ENCODE measurements around the gene CDK11B. TPM values are rescaled to one million over a fixed set of nuclear protein-coding genes. Genes with fewer than 3 reads are reported as not detected.
"Not testable (repeated sequence)": the region's sequence is repeated elsewhere in the genome, so short reads cannot be mapped to it uniquely, and the experiment has no call there.

CDK11B gene
- total RNA-seq, 1 donor from 2014 or later = 20.8 TPM

DNA sequence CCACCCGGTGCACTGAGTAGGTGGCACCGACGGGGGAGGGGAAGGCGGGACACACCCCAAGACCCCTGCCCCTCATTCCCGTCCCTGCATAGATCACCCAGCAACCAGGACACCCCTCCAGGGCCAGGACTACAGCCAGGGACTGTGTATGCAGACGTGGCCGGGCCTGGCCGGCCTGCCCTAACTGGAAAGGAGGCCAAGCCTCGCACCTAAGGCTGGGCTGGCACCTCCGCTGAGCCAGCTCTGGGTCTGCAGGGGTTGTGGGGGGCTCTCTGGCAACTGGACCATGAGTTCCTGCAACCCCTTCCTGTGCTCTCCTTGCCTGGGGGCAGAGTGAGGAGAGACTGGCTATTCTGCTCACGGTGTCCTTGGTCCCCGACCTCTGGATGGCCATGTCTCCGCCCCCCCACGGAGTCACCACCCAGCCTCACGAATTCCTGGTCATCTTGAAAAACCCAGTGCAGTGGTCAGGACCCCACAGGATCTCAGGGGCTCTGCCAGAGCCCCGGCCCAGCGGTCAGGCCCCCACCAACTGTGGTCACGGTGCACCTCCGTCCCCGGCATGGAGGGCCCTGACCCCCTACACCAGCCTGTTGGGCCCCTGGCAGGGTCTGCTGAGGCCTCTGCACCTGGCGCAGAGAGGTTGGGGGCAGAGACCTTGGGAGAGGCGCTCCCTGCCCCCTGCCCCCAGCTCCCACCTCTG is 57.8 kb downstream of the CDK11B start:
- DNase-seq (ENCODE audit: low spot score) = no peak

DNA sequence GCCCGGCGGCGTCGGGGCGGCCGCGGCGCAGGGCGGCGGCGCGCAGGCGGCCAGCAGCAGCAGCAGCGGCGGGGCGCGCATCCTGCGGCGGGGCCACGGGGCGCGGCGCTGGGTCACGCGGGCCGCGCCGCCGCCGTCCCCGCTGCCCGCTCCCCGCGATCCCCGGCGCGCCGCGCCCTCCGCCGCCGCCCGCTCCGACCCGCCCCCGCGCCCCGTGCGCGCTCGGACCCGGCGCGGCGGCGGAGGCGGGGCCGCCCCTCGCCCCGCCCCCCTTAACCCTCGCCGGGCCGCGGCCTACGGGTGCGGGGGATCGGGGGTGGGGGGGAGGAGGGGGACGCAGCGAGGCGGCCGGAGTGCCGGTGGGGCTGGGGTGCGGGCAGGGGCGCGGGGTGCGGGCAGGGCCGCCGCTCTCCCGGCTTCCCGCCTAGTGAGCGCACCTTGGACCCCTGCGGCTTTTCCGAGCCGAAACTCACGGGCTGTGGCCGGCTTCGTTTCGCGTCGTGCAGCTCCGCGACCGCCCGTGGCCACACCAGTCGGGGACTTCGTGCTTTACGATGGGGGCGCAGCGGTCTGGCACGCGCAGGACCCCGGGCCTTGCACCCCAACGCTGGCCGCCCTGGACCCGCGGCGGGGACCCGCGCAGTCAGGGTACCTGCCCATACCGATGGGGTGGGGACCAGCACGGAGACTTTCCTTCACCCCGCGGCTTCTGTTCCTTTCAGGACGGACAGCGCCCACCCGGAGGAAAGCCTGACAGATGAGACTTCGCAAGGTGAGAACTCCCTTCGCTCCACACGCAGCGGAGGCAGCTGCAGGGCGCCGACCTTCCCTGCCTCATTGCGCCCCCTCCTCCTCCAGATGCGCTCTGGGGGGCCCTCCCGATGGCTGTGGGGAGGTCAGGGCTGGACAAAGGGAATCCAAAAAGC is 58.6 kb downstream of the CDK11B start, which contains the start of gene FNDC10:
FNDC10 (minus strand) TSS at position 201 of the 926 bp plus-strand sequence; CDS start at position 81, 120 bp downstream.
- no peak for DNase-seq (ENCODE audit: low spot score)

- no peak for DNase-seq (ENCODE audit: low spot score)
These were observed 59.5 kb downstream of the CDK11B start for GRCh38 chr1:1599030-1599934.

DNA sequence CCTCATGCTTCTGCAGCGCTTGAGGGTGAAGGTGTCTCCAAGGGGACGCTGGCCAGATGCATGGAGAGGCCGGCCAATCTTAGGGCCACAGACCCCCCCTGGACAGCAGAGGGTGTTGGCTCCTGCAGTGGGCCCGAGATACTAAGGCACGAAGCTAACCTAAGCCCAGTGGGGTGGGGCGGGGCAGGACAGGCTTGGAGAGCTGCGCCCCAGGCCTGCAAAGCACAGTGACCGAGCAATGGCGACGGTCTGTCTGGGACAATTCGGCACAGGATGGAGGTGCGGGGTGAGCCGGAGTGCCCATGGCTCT is 60.1 kb downstream of the CDK11B start:
- DNase-seq (ENCODE audit: low spot score) = no peak

DNA sequence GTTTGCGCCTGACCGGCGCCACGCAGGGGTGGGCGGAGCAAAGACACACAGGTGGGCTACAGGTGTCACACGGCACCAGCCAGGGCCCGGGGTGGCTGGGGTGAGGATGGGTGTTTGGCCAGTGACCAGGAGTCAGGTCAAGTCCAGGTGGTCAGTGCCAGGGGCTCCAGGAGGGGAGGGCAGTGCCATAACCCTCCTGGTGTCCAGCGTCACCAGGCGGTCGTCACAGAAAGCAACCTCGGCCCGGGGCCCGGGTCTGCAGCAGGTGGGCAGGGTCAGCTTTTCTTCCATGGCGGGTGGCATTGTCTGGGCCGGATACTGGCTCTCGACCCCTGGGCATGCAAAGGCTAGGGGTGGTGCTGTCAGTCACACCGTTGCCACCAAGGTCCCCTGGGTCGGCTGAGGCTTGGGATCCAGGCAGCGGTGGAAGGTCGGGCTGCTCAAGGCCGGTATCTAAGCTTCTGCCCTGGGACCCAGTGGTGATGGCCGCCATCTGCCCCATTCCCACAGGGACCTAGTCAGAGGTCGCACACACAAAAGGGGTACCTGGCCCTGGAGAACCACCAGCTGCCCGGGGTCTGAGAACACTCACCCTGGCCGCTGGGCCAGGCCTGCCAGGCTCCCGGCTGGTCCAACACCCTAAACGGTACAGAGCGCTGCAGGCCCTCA is 60.6 kb downstream of the CDK11B start:
- DNase-seq (ENCODE audit: low spot score) = no peak

- no peak for DNase-seq (ENCODE audit: low spot score)
These were observed 61.4 kb downstream of the CDK11B start for GRCh38 chr1:1597275-1597930.

DNA sequence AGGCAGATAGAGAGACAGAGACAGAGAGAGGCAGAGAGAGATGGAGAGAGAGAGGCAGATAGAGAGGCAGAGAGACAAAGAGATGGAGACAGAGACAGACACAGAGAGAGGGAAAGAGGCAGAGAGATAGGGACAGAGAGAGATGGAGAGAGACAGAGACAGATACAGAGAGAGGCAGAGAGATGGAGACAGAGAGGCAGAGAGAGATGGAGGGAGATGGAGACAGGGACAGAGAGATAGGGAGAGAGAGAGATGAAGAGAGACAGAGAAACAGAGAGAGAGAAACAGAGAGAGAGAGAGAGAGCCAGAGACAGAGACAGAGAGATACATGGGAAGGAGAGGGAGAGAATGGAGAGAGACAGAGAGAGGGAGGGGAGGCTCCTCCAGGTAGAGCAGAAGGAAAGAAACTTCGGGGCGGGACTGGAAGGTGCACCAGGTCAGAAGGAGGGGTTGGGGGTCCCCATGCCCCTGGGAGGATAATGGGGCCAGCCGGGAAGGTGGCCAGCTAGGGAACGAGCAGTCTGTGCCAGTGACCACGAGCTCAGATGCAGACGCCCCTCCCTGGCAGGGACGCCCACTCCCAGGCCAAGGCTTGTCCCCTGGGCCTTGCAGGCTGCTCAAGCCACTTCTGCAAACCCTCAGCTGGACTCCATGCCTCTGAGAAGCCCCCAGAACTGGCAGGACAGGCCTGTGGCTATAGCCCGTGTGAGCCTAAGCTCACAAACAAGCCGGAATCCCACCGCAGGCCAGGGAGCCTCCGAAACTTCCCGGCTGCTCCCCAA is 62.1 kb downstream of the CDK11B start:
- no peak for DNase-seq (ENCODE audit: low spot score)

GRCh38 chr1:1595341-1595740 is 63.5 kb downstream of the CDK11B start:
- DNase-seq (ENCODE audit: low spot score) = not testable (repeated sequence)

DNA sequence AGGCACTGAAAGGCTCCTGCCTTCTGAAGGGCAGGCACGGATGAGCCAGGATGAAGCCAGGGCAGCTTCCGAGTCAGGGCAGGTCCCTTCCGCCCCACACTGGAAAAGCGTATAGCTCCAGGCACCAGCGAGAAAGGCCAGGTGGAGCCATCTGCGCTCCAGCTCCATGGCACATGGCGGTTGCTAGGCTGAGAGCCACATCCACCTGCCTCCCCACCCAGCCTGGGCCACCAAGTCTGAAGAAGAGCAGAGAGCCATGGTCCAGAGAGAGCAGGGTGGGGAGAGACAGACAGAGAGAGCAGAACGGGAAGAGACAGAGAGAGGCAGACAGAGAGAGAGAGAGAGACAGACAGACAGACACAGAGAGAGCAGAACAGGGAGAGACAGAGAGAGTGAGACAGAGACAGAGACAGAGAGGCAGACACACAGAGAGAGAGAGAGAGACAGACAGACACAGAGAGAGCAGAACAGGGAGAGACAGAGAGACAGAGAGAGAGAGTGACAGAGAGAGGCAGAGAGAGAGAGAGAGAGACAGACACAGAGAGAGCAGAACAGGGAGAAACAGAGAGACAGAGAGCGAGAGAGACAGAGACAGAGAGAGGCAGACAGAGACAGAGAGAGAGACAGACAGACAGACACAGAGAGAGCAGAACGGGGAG is 64.1 kb downstream of the CDK11B start:
- DNase-seq (ENCODE audit: low spot score) = no peak

- no peak for DNase-seq (ENCODE audit: low spot score)
These were observed 64.8 kb downstream of the CDK11B start for GRCh38 chr1:1593834-1594601.

GRCh38 chr1:1591452-1591851 is 67.4 kb downstream of the CDK11B start:
- DNase-seq (ENCODE audit: low spot score) = no peak

Other genes with a start within 250 kb of the CDK11B start
- 4.1 TPM for gene ANKRD65, start 237.7 kb downstream of the CDK11B start, total RNA-seq
- gene VWA1, start 223.3 kb downstream of the CDK11B start, total RNA-seq = 41.1 TPM
- 0.51 TPM for gene ATAD3C, start 209.3 kb downstream of the CDK11B start, total RNA-seq
- 12.6 TPM for gene ATAD3B, start 187.2 kb downstream of the CDK11B start, total RNA-seq
- gene ATAD3A, start 146.8 kb downstream of the CDK11B start, total RNA-seq = 26.2 TPM
- 1.4 TPM for gene TMEM240, start 118.4 kb downstream of the CDK11B start, total RNA-seq
- gene SSU72, start 84.1 kb downstream of the CDK11B start, total RNA-seq = 144 TPM
- gene FNDC10, start 58.9 kb downstream of the CDK11B start, total RNA-seq = 2.9 TPM
- gene MIB2, start 43.5 kb downstream of the CDK11B start, total RNA-seq = 37.9 TPM
- 17.2 TPM for gene MMP23B, start 26.8 kb downstream of the CDK11B start, total RNA-seq
- gene SLC35E2B, start 33.8 kb upstream of the CDK11B start, total RNA-seq = 27.7 TPM
- 45.5 TPM for gene CDK11A, start 65.4 kb upstream of the CDK11B start, total RNA-seq
- gene NADK, start 119.5 kb upstream of the CDK11B start, total RNA-seq = 165 TPM
- 318 TPM for gene GNB1, start 232.1 kb upstream of the CDK11B start, total RNA-seq